HG03064 (cell line): Measurements from ENCODE around the gene ZNF816.
"Not testable (repeated sequence)": the region's sequence is repeated elsewhere in the genome, so short reads cannot be mapped to it uniquely, and the experiment has no call there.

ENCODE experiments used
- ATAC-seq: cut with Tn5 transposase; IDR thresholded peaks from one replicate; pipeline ENCODE4 v1.9.1; 2021; ENCODE audit warnings: low read depth; ENCODE audit not compliant: unreplicated experiment

The ZNF816 gene

GRCh38 chr19:52936151-52936953 lies 26.3 kb downstream of the ZNF816 start:
- ATAC-seq, result no peak

- ATAC-seq, result no peak
Observed at GRCh38 chr19:52935434-52935833, 27.2 kb downstream of the ZNF816 start.

GRCh38 chr19:52924641-52925040 lies 38.0 kb downstream of the ZNF816 start:
- not testable (repeated sequence) for ATAC-seq

DNA sequence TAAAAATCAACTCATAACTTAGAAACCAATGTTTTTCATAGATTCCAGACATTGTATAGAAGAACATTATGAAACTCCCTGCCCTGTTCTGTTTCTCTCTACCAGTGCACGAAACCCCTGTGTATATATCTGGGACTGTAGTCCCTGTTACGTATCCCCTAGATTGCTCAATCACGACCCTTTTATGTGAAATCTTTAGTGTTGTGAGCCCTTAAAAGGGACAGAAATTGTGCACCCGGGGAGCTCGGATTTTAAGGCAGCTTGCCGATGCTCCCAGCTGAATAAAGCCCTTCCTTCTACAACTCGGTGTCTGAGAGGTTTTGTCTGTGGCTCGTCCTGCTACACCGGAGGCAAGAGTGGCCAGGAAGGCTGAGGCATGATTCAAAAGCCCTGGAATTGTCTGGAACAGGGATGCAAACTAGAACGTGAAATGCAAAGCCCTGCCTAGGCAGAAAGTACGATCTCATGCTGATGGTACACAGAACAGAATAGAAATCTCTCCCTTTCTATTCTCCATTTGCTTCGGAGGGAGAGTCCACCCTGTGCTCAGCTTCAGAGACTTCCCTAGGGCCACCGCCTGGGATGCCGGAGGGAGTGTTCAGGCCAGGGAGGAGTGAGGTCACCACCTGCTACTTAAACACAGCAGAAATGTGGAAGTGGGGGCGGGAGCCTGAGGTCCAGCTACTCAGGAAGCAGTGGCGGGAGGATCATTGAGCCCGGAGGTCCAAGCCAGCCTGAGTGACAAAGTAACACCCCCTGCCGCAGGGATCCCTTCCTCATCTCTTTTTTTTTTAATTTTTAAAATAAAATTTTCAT lies 38.7 kb downstream of the ZNF816 start:
- ATAC-seq, result no peak

GRCh38 chr19:52922841-52923777 lies 39.6 kb downstream of the ZNF816 start, which contains the start of gene ZNF888:
Gene ZNF888 (minus strand): TSS chr19:52923428. CDS start chr19:52917873, 5,555 bp downstream.
- peak; percentile 91 for ATAC-seq

- ATAC-seq, result no peak
Observed at GRCh38 chr19:52917531-52917930, 45.1 kb downstream of the ZNF816 start.

DNA sequence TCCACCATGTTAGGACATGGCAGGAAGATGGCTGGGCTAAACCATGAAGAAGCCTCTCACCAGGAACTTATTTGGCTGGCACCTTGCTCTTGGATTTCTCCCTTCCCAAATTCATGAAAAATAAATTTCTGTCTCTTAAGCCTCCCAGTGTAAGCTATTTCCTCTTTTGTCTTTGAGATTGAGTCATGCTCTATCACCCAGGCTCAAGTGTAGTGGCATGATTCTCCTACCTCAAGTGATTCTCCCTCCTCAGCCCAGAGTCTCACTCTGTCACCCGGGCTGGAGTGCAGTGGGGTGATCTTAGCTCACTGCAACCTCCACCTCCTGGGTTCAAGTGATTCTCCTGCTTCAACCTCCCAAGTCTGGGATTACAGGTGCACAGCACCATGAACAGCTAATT lies 52.0 kb downstream of the ZNF816 start:
- no peak for ATAC-seq

DNA sequence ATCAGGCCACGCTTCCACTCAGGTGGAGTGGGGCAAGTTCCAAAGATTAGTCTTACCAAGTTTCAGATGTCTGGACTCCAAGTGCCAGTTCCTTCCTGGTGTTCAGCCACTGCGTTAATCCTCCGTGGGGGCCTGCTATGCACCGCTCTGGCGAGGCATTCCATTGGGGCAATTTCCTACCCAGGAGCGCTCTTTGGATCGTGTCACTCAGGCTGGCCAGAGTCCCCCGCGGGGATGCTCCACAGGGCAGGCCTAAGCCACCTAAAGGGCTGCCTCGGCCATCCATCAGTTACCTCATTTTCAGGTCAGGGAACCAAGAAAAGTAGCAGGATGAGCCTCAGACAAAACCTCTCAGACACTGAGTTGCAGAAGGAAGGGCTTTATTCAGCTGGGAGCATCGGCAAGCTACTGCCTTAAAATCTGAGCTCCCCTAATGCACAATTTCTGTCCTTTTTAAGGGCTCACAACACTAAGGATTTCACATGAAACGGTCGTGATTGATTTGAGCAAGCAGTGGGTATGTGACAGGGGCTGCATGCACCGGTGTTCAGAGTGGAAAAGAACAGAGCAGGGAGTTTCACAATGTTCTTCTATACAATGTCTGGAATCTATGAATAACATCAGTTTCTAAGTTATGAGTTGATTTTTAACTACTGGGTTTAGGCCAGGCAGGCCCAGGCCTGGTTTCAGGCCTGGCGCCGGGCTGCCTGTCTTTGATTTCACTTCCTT lies 58.5 kb downstream of the ZNF816 start:
- ATAC-seq, result not testable (repeated sequence)

DNA sequence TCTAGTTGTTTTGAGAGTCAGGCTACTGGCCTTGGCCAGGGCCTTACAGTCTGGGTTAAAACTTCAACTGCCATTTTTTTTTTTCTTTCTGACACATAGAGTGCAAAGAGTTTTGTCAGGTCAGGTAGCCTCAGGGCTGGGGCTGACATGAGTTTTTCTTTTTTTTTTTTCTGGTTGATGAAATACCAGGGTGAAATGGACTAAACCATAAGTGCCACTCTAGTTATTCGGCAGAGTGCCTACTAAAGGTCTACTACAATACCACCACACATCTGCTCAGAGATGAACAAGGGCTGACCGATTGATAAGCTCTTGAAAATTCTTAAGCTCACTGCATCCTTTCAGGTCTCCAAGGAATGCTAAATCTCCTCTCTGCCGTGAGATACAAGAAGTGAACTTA lies 60.8 kb downstream of the ZNF816 start:
- ATAC-seq, result no peak
